ENCODE results near the gene GRHL1. TPM values are rescaled to one million over a fixed set of nuclear protein-coding genes. Genes with fewer than 3 reads are reported as not detected.

The GRHL1 gene
- total and polyA plus RNA-seq, 2 donors: 2.8 to 15.9 TPM

DNA sequence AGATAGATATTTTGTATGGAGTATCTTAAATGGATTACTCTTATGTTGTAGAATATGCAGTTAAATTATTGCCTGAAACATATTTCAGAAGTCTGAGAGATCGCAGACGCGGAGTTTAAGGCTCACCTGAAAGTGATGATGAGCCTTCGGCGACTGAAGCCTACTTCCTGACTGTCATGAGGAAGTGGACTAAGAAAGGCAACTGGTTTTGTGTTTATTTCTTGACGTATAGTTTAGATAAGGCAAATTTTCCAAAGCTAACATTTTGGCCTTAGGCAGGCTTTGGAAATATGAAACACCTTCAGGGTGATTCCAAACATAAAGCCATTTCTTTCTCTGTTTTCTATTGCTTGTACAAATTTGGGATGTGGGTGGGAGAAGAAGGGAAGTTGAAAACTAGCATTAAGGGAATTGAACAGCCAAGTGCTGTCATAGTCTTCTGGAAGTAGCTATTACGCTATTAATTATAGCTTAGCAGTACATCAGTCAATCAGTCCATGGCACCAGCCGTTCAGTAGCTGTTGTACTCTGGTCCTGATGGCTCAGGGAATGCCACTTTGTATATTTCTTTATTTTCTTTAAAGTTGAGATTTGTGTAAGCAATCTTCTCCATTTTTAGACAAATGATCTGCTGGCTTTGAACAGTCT, 1.5 kb downstream of the GRHL1 start:
- 87% methylated on average over 8 of the region's 8 CpGs for WGBS
- Histone ChIP-seq H3K4me3 (ENCODE audit: low read depth, low read length) (no peak overlapping the region), H3K36me3 (ENCODE audit: insufficient read depth) (peaks cover 1% of the 10 kb centered on the region), H3K27ac (ENCODE audit: low read depth) (no peak overlapping the region), H3K4me1 (ENCODE audit: insufficient read depth) (no peaks in the 10 kb centered on the region)
- no peak for DNase-seq (ENCODE audit: extremely low spot score)

DNA sequence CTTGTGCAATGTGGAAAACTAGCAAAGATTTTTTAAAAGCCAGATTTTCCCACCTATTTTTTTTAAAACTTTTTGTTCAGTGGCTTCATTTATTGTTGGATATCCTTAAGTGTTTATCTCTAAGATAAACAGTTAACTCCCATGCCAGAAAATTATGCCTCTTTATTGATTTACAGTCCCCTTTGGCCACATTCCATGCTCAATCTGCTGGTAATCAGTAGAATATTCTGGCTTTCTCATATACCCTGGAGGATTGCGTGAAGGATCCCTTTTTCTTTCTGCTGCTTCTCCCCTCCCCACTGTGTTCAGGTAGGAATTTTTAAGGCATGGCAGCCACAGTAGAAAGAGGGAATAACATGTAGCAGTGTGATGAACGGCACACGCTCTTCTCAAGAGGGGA, 2.6 kb downstream of the GRHL1 start:
- Histone ChIP-seq H3K27ac (ENCODE audit: low read depth) (no peak overlapping the region), H3K36me3 (ENCODE audit: insufficient read depth) (peaks cover 1% of the 10 kb centered on the region), H3K4me3 (ENCODE audit: low read depth, low read length) (no peak overlapping the region), H3K4me1 (ENCODE audit: insufficient read depth) (no peaks in the 10 kb centered on the region)
- DNase-seq (ENCODE audit: extremely low spot score): no peak
- 77% methylated on average over 3 of the region's 3 CpGs for WGBS

DNA sequence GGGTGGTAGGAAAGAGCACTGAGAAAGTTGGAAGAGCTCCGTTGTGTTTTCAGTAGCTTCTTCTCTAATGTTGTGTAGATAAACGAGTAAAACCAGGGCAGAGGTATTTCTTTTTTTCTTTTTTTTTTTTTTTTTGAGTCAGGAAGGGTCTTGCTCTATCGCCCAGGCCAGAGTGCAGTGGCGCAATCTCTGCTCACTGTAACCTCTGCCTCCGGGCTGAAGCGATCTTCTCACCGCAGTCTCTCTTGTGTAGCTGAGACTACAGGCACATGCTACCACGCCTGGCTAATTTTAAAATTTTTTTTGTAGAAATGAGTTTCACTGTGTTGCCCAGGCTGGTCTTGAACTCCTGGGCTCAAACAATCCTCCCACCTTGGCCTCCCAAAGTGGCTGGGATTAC, 6.6 kb downstream of the GRHL1 start:
- Histone ChIP-seq H3K27ac (ENCODE audit: low read depth) (no peak overlapping the region), H3K36me3 (ENCODE audit: insufficient read depth) (peaks cover 3% of the 10 kb centered on the region), H3K4me3 (ENCODE audit: low read depth, low read length) (no peak overlapping the region), H3K4me1 (ENCODE audit: insufficient read depth) (no peaks in the 10 kb centered on the region)
- DNase-seq (ENCODE audit: extremely low spot score): no peak
- 94% methylated on average over 8 of the region's 8 CpGs for WGBS

DNA sequence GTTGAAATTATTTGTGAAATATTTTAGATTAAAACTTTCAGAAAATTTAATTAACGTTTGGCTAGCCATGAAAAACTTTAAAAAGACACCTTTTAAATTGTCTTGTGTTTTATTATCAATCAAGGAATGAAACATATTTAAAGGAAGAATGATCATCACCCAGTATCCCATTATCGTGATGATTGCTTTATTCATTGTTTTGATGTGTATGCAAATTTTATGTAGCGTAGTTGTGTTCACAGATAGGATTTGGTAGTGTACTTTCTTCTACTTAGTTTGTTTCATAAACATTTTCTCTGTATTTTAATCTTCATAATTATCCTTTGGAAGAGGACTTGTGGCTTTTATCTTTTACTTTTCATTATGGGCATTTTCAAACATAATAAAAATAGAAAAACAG, 7.8 kb downstream of the GRHL1 start:
- WGBS: 95% methylated on average over 3 of the region's 3 CpGs
- Histone ChIP-seq H3K4me3 (ENCODE audit: low read depth, low read length) (no peak overlapping the region), H3K27ac (ENCODE audit: low read depth) (no peak overlapping the region), H3K36me3 (ENCODE audit: insufficient read depth) (peaks cover 3% of the 10 kb centered on the region), H3K4me1 (ENCODE audit: insufficient read depth) (no peaks in the 10 kb centered on the region)
- no peak for DNase-seq (ENCODE audit: extremely low spot score)

DNA sequence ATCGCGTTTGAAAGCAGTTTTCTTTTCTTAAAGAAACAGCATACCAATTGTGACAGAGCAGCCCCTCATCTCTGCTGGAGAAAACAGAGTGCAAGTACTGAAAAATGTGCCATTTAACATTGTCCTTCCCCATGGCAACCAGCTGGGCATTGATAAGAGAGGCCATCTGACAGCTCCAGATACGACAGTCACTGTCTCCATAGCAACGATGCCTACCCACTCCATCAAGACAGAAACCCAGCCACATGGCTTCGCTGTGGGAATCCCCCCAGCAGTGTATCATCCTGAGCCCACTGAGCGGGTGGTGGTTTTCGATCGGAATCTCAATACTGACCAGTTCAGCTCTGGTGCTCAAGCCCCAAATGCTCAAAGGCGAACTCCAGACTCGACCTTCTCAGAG, 9.5 kb downstream of the GRHL1 start:
- Histone ChIP-seq H3K4me3 (ENCODE audit: low read depth, low read length) (no peak overlapping the region), H3K36me3 (ENCODE audit: insufficient read depth) (peaks cover 3% of the 10 kb centered on the region), H3K4me1 (ENCODE audit: insufficient read depth) (no peaks in the 10 kb centered on the region), H3K27ac (ENCODE audit: low read depth) (no peak overlapping the region)
- no peak for DNase-seq (ENCODE audit: extremely low spot score)
- WGBS: 84% methylated on average over 10 of the region's 10 CpGs

DNA sequence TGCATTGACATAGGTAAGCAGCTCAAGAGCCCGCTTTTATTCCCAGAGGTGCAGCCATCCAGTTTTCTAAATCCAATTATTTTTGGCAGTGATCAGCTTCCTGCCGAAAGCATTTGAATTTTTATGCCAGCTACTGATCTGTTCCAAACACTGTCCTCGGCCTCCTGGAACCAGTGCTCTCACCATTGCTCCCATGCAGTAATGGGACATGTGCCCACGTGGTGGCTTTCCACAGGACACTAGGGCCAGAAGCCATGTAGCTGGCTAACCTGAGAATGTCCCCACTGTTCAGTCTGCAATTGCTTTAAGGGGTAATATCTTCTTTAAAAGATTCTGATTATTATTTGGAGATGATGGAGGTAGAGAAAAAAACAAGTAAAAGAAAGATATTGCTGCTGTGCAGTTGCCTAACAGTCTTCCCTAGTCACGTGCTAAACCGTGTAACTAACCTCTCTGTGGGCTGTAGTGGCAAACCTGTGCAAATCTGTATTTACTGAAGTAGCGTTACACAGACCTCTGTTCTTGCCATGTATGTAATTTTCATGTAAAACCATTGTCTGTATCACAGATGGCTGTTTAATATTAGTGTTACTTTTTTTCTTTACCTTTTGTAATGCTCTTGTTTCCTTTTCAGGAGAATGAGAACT, 13.0 kb downstream of the GRHL1 start:
- H3K4me3 ChIP-seq (ENCODE audit: low read depth, low read length): no peak overlapping the region
- no peak overlapping the region for H3K27ac ChIP-seq (ENCODE audit: low read depth)
- WGBS: 89% methylated on average over 7 of the region's 7 CpGs
- H3K4me1 ChIP-seq (ENCODE audit: insufficient read depth): no peaks in the 10 kb centered on the region
- no peak for DNase-seq (ENCODE audit: extremely low spot score)
- H3K36me3 ChIP-seq (ENCODE audit: insufficient read depth): peaks cover 2% of the 10 kb centered on the region

DNA sequence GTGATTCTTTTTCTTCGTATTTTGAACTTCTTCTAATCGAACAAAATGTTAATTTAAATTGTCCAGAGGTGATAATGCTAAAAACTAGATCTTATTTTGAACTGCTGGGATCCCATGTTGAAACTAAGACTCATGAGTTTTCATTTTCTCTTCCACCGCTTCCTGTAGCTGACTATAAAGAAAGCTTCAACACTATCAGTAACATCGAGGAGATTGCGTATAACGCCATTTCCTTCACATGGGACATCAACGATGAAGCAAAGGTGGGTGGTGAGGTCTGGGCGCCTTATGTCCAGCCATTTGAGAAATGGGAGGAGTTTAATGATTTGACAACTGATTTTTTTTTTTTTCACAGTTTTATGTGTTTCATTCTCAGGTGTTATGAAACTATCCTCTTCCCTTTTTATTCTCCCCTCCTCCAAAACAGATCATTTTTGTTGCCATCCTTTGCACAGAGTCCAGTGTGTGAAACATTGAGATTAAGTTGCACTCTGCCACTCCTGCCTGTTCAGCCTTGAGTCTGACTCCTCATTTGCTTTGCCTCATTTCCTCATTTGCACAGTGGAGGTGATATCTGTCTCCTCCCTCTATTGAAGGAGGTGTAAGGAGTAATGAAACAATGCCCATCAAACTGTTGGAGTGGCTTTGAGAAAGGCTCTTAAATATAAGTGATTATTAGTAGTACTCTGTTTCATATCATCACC, 13.8 kb downstream of the GRHL1 start:
- no peak overlapping the region for H3K4me3 ChIP-seq (ENCODE audit: low read depth, low read length)
- no peak for DNase-seq (ENCODE audit: extremely low spot score)
- 86% methylated on average over 8 of the region's 8 CpGs for WGBS
- H3K4me1 ChIP-seq (ENCODE audit: insufficient read depth): no peaks in the 10 kb centered on the region
- H3K36me3 ChIP-seq (ENCODE audit: insufficient read depth): peaks cover 2% of the 10 kb centered on the region
- no peak overlapping the region for H3K27ac ChIP-seq (ENCODE audit: low read depth)

DNA sequence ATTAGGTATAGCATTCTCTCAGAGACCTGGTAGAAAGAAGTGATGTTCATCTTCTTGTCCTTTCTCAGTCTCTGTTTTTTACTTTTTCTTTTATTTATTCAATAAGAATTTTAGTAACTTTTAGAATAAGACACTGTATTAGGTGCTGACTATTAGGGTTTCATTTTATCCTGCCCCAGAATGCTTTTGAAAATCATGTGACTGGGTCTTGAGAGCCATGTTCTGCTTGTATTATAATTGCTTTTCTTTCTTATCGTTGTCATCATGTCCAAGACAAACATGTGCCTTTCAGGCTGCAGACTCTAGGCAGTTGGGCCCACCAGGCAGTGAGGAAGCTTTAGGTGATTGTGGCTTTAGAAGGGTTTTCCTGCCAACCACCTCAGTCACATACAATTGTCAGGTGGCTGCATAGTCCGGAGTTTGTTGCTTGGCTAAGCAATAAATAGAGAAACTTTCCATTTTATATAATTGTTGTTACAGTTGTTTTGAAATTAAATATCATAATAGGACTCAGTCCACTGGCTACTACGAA, 15.1 kb downstream of the GRHL1 start:
- WGBS: 82% methylated on average over 3 of the region's 3 CpGs
- no peak for DNase-seq (ENCODE audit: extremely low spot score)
- no peaks in the 10 kb centered on the region for H3K4me1 ChIP-seq (ENCODE audit: insufficient read depth)
- H3K36me3 ChIP-seq (ENCODE audit: insufficient read depth): peaks cover 2% of the 10 kb centered on the region
- no peak overlapping the region for H3K27ac ChIP-seq (ENCODE audit: low read depth)
- no peak overlapping the region for H3K4me3 ChIP-seq (ENCODE audit: low read depth, low read length)

DNA sequence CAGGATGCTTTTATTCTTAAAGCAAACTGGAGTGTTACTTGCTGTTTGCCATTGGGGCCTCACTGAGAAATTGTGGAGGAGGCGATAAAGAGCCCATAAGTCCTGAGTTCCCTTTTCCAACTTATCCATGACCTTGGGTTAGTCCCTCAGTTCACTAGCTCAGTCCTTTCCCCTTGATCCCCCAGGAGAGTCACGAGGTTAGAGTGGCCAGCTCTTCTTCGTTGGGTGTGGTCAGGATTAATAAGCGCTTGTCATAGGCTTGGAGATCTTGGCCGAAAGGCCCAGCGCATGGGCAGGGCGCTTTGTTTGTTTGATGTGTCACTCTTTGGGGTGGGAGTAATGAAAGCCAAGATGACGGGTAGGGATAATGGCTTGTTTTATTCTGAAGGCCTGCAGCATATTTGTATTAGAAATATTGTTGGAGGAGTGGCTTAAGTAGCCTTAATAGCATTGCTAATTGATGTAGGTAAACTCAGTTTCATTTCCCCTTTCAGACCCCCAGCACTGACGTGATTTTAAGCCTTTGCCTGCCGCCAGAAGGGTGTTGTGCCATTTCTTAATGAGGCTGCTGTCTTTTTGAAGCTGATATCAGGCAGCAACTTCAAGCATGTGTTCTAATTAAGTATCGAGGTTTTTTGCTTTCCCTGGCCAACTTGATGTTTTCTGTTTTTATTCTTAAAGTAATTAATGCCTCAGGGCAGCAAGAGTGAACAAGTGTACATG, 15.7 kb downstream of the GRHL1 start:
- Histone ChIP-seq H3K4me1 (ENCODE audit: insufficient read depth) (no peaks in the 10 kb centered on the region), H3K4me3 (ENCODE audit: low read depth, low read length) (no peak overlapping the region), H3K27ac (ENCODE audit: low read depth) (no peak overlapping the region), H3K36me3 (ENCODE audit: insufficient read depth) (no peaks in the 10 kb centered on the region)
- 89% methylated on average over 11 of the region's 11 CpGs for WGBS
- DNase-seq (ENCODE audit: extremely low spot score): no peak

DNA sequence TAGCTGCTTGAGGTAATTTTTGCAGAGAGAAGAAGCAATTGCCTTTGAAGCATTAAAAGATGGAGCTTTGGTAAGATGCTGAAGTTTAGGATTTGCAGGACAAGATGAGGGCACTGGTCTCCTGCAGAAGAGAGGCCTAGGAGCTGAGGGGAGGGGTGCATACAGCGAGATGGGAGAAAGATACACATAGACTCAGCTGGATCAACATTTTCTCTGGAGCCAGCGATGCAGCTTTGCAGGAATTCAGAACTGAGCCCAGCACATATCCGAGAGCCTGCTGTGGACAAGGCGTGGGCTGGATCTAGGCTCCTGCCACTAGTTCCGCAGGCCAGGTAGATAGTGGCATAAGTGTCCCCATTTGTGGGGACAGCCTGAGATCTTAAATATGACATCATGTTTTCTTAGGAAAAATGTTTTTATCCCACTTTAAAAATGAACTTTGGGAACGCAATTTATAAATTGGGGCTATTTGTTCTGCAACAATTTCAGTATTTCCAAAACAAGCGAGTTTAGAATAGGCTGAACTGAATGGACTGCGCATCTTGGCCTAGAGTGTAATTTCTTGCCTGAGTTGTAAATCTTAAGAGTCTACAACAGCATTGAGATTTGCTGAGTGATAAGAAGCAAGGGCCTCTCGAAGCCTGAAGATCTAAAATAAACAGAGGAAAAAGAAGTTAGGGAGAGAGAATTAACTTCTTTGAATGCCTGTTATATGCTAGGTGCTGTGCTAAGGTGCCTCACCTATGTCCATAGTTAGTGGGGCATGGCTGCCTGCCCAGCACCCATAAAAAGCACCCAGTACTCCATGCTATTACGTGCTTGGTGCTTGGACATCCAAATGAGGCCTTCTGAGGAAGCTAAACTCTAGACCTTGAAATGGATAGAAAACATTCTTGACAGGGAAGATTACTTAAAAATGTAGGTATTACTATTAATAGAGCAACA, 17.3 kb downstream of the GRHL1 start:
- no peaks in the 10 kb centered on the region for H3K4me1 ChIP-seq (ENCODE audit: insufficient read depth)
- no peak for DNase-seq (ENCODE audit: extremely low spot score)
- H3K36me3 ChIP-seq (ENCODE audit: insufficient read depth): no peaks in the 10 kb centered on the region
- H3K27ac ChIP-seq (ENCODE audit: low read depth): no peak overlapping the region
- 75% methylated on average over 10 of the region's 10 CpGs for WGBS
- H3K4me3 ChIP-seq (ENCODE audit: low read depth, low read length): no peak overlapping the region

DNA sequence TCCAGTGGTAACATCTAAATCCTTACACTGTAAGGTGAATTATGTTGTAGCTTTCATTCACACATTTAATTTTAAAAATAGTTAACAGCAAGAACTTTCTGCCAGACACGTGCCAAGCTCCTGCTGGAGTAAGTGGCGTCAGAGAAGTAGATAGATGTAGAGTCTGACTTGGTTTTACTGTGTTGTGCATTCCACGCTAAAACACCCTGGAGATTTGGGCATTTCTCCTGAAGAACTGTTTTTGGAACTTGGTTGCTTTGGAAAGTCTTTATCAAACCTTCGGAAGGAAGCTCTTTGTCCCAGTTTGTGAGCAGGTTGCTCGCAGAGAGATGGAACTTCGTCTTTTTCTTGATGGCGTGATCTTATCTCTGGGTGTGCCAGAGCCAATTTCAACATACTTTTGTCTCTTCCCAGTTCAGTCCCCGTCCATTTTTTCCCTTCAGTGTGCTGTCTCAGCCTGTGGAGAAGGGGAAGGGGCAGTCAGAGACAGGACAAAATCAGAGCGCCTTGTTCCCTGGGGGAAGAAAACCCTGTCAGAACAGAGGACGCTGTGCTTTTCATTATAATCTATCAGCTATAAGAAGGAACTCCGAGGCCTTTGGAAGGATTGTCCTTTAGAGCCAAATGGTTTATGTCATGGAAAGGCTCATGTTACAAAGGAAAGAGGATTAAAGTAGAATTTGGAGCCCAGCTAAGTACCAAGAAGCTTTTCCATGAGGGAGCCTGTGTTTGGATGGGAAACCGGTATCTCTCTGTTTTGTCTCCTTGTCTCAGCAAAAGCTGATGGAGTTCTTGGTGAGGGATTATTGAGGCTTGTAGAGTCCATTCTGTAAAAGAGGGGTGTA, 18.9 kb downstream of the GRHL1 start:
- H3K4me1 ChIP-seq (ENCODE audit: insufficient read depth): no peaks in the 10 kb centered on the region
- no peak overlapping the region for H3K4me3 ChIP-seq (ENCODE audit: low read depth, low read length)
- no peak overlapping the region for H3K27ac ChIP-seq (ENCODE audit: low read depth)
- WGBS: 31% methylated on average over 12 of the region's 12 CpGs
- no peaks in the 10 kb centered on the region for H3K36me3 ChIP-seq (ENCODE audit: insufficient read depth)
- DNase-seq (ENCODE audit: extremely low spot score): no peak

DNA sequence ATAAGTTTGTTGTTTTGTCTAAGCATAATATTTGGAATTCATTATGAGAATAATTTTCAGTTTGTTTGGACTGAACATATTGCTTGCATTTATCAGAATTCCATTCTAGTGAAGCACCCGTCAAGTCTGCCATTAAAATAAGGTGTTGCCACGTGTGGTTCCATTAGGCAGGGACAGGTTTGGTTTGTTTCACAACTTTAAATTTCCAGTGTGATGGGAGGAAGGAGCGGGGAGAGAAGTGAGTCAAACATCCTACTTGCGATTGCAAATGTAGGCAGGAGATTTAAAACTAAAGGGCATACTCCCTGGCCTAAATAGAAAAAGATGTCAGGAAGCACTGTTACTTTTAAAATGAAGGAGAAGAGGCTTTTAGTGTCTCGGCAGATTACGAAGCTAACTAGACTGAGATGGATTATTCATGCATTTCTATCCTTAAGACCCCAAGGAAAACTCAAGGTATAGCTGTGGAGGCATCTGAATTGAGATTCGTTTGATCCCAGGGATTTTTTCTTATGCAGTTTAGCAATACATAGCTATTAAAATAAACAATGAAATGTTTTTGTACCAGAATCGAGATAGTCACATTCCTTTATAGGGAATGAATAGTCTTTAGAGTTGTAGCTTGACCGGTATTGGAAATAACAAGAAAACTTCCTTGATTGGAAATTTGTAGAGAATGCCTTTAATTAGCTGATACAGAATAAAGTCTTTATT, 19.8 kb downstream of the GRHL1 start:
- H3K36me3 ChIP-seq (ENCODE audit: insufficient read depth): no peaks in the 10 kb centered on the region
- H3K27ac ChIP-seq (ENCODE audit: low read depth): no peak overlapping the region
- H3K4me3 ChIP-seq (ENCODE audit: low read depth, low read length): no peak overlapping the region
- WGBS: 52% methylated on average over 9 of the region's 9 CpGs
- no peak for DNase-seq (ENCODE audit: extremely low spot score)
- no peaks in the 10 kb centered on the region for H3K4me1 ChIP-seq (ENCODE audit: insufficient read depth)

Data from urinary bladder (tissue), 4 donors.